ENCODE data around the gene CD83. TPM values are rescaled to one million over a fixed set of nuclear protein-coding genes. Genes with fewer than 3 reads are reported as not detected.

The CD83 gene
- total RNA-seq, 4 donors from 2014 or later = 0.82 to 4.8 (median 2.1) TPM

DNA sequence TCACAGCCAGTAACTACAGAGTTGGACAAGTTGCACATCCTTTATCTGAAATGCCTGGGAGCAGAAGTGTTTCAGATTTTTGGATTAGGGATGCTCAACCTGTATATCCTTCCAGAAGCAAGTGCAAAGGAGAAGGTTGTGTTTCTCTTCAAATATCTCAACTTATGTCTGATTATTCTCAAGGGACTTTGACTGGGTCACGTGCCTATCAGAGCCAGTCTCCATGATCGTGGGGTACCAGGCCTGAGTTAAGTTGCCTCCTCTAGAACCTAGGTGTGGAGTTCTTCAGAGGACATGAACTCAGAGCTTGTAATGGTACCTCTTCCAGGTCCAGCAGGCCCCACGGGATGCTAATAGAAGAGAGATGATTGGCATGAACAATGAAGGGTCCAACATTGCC, 7.8 kb downstream of the CD83 start:
- DNase-seq = no peak
- Histone ChIP-seq H3K36me3 (no peaks in the 10 kb centered on the region), H3K9me3 (no peaks in the 10 kb centered on the region), H3K4me3 (no peak overlapping the region), H3K27ac (no peak overlapping the region), H3K27me3 (no peaks in the 10 kb centered on the region), H3K4me1 (peaks cover 0 to 23% (median 5%) of the 10 kb centered on the region in 4 donors)
- 91% methylated on average over 3 of the region's 3 CpGs; no CpG with 5 or more reads in 1 of the 2 donors for WGBS, 2 donors (ENCODE audit: low coverage in 1 of 2)
- in situ Hi-C loops (cut with MboI; ENCODE audit: low pct_ligation_motif_present in 1 of 4, low pct_unique_long_range_greater_than_20kb in 1 of 4, low sequenced_read_pairs in 3 of 4) = loop anchor here in 1 of 4 donors (25.0 kb wide), 1 partner anchor 213 kb away; the partner anchor contains the start of gene RNF182
- intact Hi-C loops (cut with DNase I; ENCODE audit: low total_unique reads) = no loop called here
- TF ChIP-seq, protein P1, sequence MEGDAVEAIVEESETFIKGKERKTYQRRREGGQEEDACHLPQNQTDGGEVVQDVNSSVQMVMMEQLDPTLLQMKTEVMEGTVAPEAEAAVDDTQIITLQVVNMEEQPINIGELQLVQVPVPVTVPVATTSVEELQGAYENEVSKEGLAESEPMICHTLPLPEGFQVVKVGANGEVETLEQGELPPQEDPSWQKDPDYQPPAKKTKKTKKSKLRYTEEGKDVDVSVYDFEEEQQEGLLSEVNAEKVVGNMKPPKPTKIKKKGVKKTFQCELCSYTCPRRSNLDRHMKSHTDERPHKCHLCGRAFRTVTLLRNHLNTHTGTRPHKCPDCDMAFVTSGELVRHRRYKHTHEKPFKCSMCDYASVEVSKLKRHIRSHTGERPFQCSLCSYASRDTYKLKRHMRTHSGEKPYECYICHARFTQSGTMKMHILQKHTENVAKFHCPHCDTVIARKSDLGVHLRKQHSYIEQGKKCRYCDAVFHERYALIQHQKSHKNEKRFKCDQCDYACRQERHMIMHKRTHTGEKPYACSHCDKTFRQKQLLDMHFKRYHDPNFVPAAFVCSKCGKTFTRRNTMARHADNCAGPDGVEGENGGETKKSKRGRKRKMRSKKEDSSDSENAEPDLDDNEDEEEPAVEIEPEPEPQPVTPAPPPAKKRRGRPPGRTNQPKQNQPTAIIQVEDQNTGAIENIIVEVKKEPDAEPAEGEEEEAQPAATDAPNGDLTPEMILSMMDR (IDR thresholded peaks at IDR 0.05) = no peak
- TF ChIP-seq POLR2A (IDR thresholded peaks at IDR 0.05) (no peak), EP300 (IDR thresholded peaks at IDR 0.05; ENCODE audit: low read depth) (no peak), POLR2AphosphoS5 (IDR thresholded peaks at IDR 0.05) (no peak)

DNA sequence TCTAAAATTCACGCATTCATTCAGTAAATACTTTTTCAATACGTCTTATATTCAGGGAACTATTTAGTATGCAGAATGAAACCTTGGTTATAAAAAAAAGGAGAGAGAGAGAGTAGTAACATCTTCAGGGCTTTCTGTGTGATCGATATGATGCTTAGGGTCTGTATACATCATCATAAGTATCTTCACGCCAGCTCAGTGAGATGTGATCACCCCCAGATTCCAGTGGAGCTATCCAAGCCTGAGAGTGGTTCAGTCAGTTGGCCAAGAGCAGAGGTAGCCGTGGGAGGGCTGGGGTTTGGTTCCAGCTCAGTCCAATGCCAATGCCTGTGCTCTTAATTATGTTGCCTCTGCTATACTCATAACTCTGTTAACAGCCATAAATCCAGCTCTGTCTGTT, 8.6 kb downstream of the CD83 start:
- Histone ChIP-seq H3K4me1 (peaks cover 0 to 23% (median 5%) of the 10 kb centered on the region in 4 donors), H3K27me3 (no peaks in the 10 kb centered on the region), H3K27ac (no peak overlapping the region), H3K9me3 (no peaks in the 10 kb centered on the region), H3K4me3 (no peak overlapping the region), H3K36me3 (no peaks in the 10 kb centered on the region)
- in situ Hi-C loops (cut with MboI; ENCODE audit: low pct_ligation_motif_present in 1 of 4, low pct_unique_long_range_greater_than_20kb in 1 of 4, low sequenced_read_pairs in 3 of 4) = loop anchor here in 1 of 4 donors (25.0 kb wide), 1 partner anchor 214 kb away; the partner anchor contains the start of gene RNF182
- 77 to 89% methylated on average over 5 of the region's 5 CpGs for WGBS, 2 donors (ENCODE audit: low coverage in 1 of 2)
- DNase-seq = no peak
- TF ChIP-seq POLR2AphosphoS5 (IDR thresholded peaks at IDR 0.05) = no peak
- TF ChIP-seq, protein P1 (IDR thresholded peaks at IDR 0.05) = no peak
- intact Hi-C loops (cut with DNase I; ENCODE audit: low total_unique reads) = no loop called here

DNA sequence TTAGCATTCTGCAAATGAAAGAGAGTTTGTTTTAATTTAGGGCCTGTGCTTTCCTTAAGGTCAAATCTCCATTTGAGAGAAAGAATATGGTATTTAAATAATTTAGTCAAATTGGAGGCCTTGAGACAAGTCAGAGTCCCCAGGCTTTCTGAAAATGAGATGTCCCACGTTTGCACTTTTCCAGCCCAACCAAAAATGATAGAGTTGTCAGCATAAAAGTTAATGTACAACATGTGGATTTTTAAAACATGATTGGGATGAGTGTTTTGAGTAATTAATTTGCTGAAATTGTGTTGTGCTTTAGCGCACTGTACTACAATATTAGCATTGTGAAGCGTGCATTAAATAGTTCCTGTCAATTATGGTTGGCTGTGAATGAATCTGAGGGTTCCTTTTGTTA, 10.0 kb downstream of the CD83 start:
- Histone ChIP-seq H3K4me3 (no peak overlapping the region), H3K27me3 (no peaks in the 10 kb centered on the region), H3K4me1 (peaks cover 0 to 23% (median 5%) of the 10 kb centered on the region in 4 donors), H3K9me3 (no peaks in the 10 kb centered on the region), H3K27ac (no peak overlapping the region), H3K36me3 (no peaks in the 10 kb centered on the region)
- in situ Hi-C loops (cut with MboI; ENCODE audit: low pct_ligation_motif_present in 1 of 4, low pct_unique_long_range_greater_than_20kb in 1 of 4, low sequenced_read_pairs in 3 of 4) (loop anchor here in 1 of 4 donors (25.0 kb wide), 1 partner anchor 215 kb away; the partner anchor contains the start of gene RNF182), intact Hi-C loops (cut with DNase I; ENCODE audit: low total_unique reads) (no loop called here)
- no peak for TF ChIP-seq EP300 (IDR thresholded peaks at IDR 0.05; ENCODE audit: low read depth)
- TF ChIP-seq, protein P1 (IDR thresholded peaks at IDR 0.05) = no peak
- TF ChIP-seq POLR2A (IDR thresholded peaks at IDR 0.05) = no peak
- TF ChIP-seq POLR2AphosphoS5 (IDR thresholded peaks at IDR 0.05) = no peak
- DNase-seq = no peak
- WGBS, 2 donors (ENCODE audit: low coverage in 1 of 2) = 52 to 61% methylated on average over 2 to 3 of the region's 3 CpGs

DNA sequence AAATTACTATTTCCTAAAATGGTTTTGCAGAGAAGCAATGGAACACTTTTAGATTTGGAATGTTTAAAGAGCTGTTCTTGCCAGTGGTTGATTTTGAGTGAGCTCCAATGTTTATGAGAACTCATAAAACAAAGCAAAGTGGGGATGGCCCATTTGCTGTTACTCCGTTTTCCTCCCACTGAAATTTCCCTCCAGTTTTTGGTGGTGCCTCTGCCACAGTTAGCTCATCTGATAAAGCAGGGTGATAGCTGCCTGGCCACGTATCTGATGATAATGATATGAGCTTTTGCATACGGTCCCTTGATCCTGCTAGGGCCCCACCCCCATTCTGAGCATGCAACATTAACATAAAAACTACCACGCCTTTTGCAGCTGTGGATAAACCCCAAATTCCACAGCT, 10.4 kb downstream of the CD83 start:
- H3K27ac ChIP-seq = no peak overlapping the region
- no peaks in the 10 kb centered on the region for H3K9me3 ChIP-seq
- WGBS, 2 donors (ENCODE audit: low coverage in 1 of 2) = 38 to 42% methylated on average over 2 to 4 of the region's 4 CpGs
- no peak for TF ChIP-seq POLR2A (IDR thresholded peaks at IDR 0.05)
- no peak for TF ChIP-seq POLR2AphosphoS5 (IDR thresholded peaks at IDR 0.05)
- DNase-seq = no peak
- in situ Hi-C loops (cut with MboI; ENCODE audit: low pct_ligation_motif_present in 1 of 4, low pct_unique_long_range_greater_than_20kb in 1 of 4, low sequenced_read_pairs in 3 of 4) = loop anchor here in 1 of 4 donors (25.0 kb wide), 1 partner anchor 216 kb away; the partner anchor contains the start of gene RNF182
- no peaks in the 10 kb centered on the region for H3K27me3 ChIP-seq
- intact Hi-C loops (cut with DNase I; ENCODE audit: low total_unique reads) = no loop called here
- H3K36me3 ChIP-seq = no peaks in the 10 kb centered on the region
- H3K4me3 ChIP-seq = no peak overlapping the region
- peaks cover 0 to 23% (median 5%) of the 10 kb centered on the region in 4 donors for H3K4me1 ChIP-seq

DNA sequence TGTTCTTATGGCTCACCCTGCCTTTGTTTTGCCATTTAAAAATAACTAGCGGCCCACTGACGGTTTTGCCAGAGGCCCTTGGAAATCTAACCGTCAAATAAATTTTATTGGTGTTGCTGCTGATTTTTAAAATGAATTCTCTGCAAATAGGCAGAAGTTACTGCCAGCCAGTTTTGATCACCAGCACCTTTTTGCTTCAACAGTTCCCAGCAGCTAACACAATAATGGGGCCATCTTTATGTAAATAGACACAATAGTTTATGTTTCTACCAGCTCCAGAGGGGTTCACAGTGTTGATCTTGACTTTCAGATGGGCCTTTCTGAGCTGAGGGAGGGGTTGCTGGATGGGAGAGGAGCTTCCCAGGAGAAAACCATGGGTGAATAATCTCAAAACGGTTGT, 11.2 kb downstream of the CD83 start:
- Histone ChIP-seq H3K4me3 (no peak overlapping the region), H3K27me3 (no peaks in the 10 kb centered on the region), H3K27ac (no peak overlapping the region), H3K4me1 (peaks cover 0 to 23% (median 5%) of the 10 kb centered on the region in 4 donors), H3K36me3 (no peaks in the 10 kb centered on the region), H3K9me3 (no peaks in the 10 kb centered on the region)
- in situ Hi-C loops (cut with MboI; ENCODE audit: low pct_ligation_motif_present in 1 of 4, low pct_unique_long_range_greater_than_20kb in 1 of 4, low sequenced_read_pairs in 3 of 4) = loop anchor here in 1 of 4 donors (25.0 kb wide), 1 partner anchor 216 kb away; the partner anchor contains the start of gene RNF182
- TF ChIP-seq POLR2AphosphoS5 (IDR thresholded peaks at IDR 0.05) = no peak
- no peak for TF ChIP-seq EP300 (IDR thresholded peaks at IDR 0.05; ENCODE audit: low read depth)
- no peak for TF ChIP-seq POLR2A (IDR thresholded peaks at IDR 0.05)
- TF ChIP-seq, protein P1 (IDR thresholded peaks at IDR 0.05) = no peak
- WGBS, 2 donors (ENCODE audit: low coverage in 1 of 2) = 80 to 90% methylated on average over 3 to 4 of the region's 4 CpGs
- DNase-seq = no peak
- intact Hi-C loops (cut with DNase I; ENCODE audit: low total_unique reads) = no loop called here
